Smooth muscle cell (in vitro differentiated cells): ENCODE measurements around the gene ENAH. TPM values are rescaled to one million over a fixed set of nuclear protein-coding genes. Genes with fewer than 3 reads are reported as not detected.

Experiments
- DNase-seq: peaks from one replicate; lab custom pipeline; 2025; ENCODE audit not compliant: unreplicated experiment; lab: John Stamatoyannopoulos, UW
- H2AFZ ChIP-seq: fragments of 200-600 bp; sonication (generic); 2 replicates; pipeline ENCODE4 v1.6.0; 2016; ENCODE audit warnings: antibody characterized with exemption, low read depth, mild to moderate bottlenecking
- H3F3A ChIP-seq: fragments of 200-600 bp; sonication (generic); 2 replicates; pipeline ENCODE4 v1.6.0; 2017; ENCODE audit warnings: antibody characterized with exemption, low read depth
- H3K27ac ChIP-seq: fragments of 200-600 bp; sonication (generic); 2 replicates; pipeline ENCODE4 v1.5.1; 2016; ENCODE audit warnings: low read depth, mild to moderate bottlenecking
- H3K27me3 ChIP-seq: fragments of 200-600 bp; sonication (generic); 2 replicates; pipeline ENCODE4 v1.6.1; 2016; ENCODE audit warnings: low read depth, mild to moderate bottlenecking
- H3K36me3 ChIP-seq: fragments of 200-600 bp; sonication (generic); 2 replicates; pipeline ENCODE4 v1.5.1; 2016; ENCODE audit warnings: low read depth
- H3K4me1 ChIP-seq: fragments of 200-600 bp; sonication (generic); 2 replicates; pipeline ENCODE4 v1.5.1; 2016; ENCODE audit warnings: low read depth
- H3K4me2 ChIP-seq: fragments of 200-600 bp; sonication (generic); 2 replicates; pipeline ENCODE4 v1.6.0; 2016; ENCODE audit warnings: mild to moderate bottlenecking
- H3K4me3 ChIP-seq: fragments of 200-600 bp; sonication (generic); 2 replicates; pipeline ENCODE4 v1.5.1; 2016; ENCODE audit warnings: mild to moderate bottlenecking
- H3K79me2 ChIP-seq: fragments of 200-600 bp; sonication (generic); 2 replicates; pipeline ENCODE4 v1.6.0; 2016; ENCODE audit warnings: low read depth, mild to moderate bottlenecking
- H3K9ac ChIP-seq: fragments of 200-600 bp; sonication (generic); 2 replicates; pipeline ENCODE4 v1.6.0; 2016; ENCODE audit warnings: low read depth
- H3K9me3 ChIP-seq: fragments of 200-600 bp; sonication (generic); replicated peaks from 2 replicates; pipeline ENCODE4 v1.5.1; 2016; ENCODE audit warnings: low read depth
- H4K20me1 ChIP-seq: fragments of 200-600 bp; sonication (generic); 2 replicates; pipeline ENCODE4 v1.6.0; 2016; ENCODE audit warnings: low read depth
- CTCF ChIP-seq: fragments of 200-600 bp; sonication (generic); IDR thresholded peaks from 2 replicates; pipeline ENCODE4 v1.5.1; 2017; ENCODE audit warnings: borderline replicate concordance, mild to moderate bottlenecking, antibody characterized with exemption; ENCODE audit not compliant: insufficient read depth, poor library complexity, severe bottlenecking
- WGBS: methylation state at CpG from one replicate; pipeline ENCODE4 v1.1.7; 2016; ENCODE audit warnings: low lambda C conversion rate; 5-methylcytosine and 5-hydroxymethylcytosine counted together
- polyA plus RNA-seq: library from polyadenylated mRNA; unstranded; fragments of >200 nt; fragmentation: Nextera tagmentation; extraction: Ambion mirVana; gene quantifications from 2 replicates; pipeline ENCODE4 v1.2.1, GENCODE V29; 2016
- total RNA-seq: library from RNA; depleted of rRNA; stranded (reverse); fragments of >200 nt; gene quantifications from 2 replicates; pipeline ENCODE4 v1.2.3, GENCODE V29; 2014

ENAH gene
- total and polyA plus RNA-seq, 2 experiments from 2014 or later, result 39.3 to 147 TPM

- Histone ChIP-seq H3K79me2 (no peaks in the 10 kb centered on the region), H3K27me3 (no peaks in the 10 kb centered on the region), H3K9ac (no peak overlapping the region), H3K36me3 (no peaks in the 10 kb centered on the region), H3K4me2 (no peak overlapping the region), H4K20me1 (no peaks in the 10 kb centered on the region), H2AFZ (no peak overlapping the region), H3K9me3 (no peaks in the 10 kb centered on the region), H3K4me3 (no peak overlapping the region), H3K27ac (no peak overlapping the region), H3F3A (peaks cover 17% of the 10 kb centered on the region), H3K4me1 (no peaks in the 10 kb centered on the region)
- WGBS, result 88% methylated on average over 3 of the region's 3 CpGs
- TF ChIP-seq CTCF, result no peak
- no peak for DNase-seq
Measured at GRCh38 chr1:225485226-225485625, 167.7 kb downstream of the ENAH start.

GRCh38 chr1:225484657-225485214 is 168.2 kb downstream of the ENAH start:
- Histone ChIP-seq H3F3A (peaks cover 17% of the 10 kb centered on the region), H3K36me3 (no peaks in the 10 kb centered on the region), H3K9ac (no peak overlapping the region), H2AFZ (no peak overlapping the region), H3K27ac (no peak overlapping the region), H4K20me1 (no peaks in the 10 kb centered on the region), H3K4me3 (no peak overlapping the region), H3K9me3 (no peaks in the 10 kb centered on the region), H3K79me2 (no peaks in the 10 kb centered on the region), H3K4me2 (no peak overlapping the region), H3K4me1 (no peaks in the 10 kb centered on the region), H3K27me3 (no peaks in the 10 kb centered on the region)
- no peak for TF ChIP-seq CTCF
- DNase-seq, result no peak
- 81% methylated on average over 10 of the region's 10 CpGs for WGBS

- DNase-seq, result no peak
Measured at GRCh38 chr1:225483818-225484656, 168.9 kb downstream of the ENAH start.

More at GRCh38 chr1:225483818-225484656, 168.9 kb downstream of the ENAH start:
- no peak overlapping the region for H3K4me2 ChIP-seq
- no peaks in the 10 kb centered on the region for H3K79me2 ChIP-seq
- 87% methylated on average over 23 of the region's 23 CpGs for WGBS
- no peak overlapping the region for H2AFZ ChIP-seq
- no peaks in the 10 kb centered on the region for H3K36me3 ChIP-seq
- no peaks in the 10 kb centered on the region for H4K20me1 ChIP-seq
- H3K4me3 ChIP-seq, result no peak overlapping the region
- no peaks in the 10 kb centered on the region for H3K4me1 ChIP-seq
- H3F3A ChIP-seq, result peaks cover 17% of the 10 kb centered on the region
- H3K9me3 ChIP-seq, result no peaks in the 10 kb centered on the region
- H3K27ac ChIP-seq, result no peak overlapping the region
- no peaks in the 10 kb centered on the region for H3K27me3 ChIP-seq
- no peak for TF ChIP-seq CTCF
- no peak overlapping the region for H3K9ac ChIP-seq
